HEK293 (cell line): Measurements from ENCODE around the gene SYNJ1.

ENCODE experiments used
- ZBTB20 ChIP-seq: fragments of 450-650 bp; formaldehyde crosslinking; IDR thresholded peaks from 2 replicates; pipeline ENCODE4 v1.5.1; 2016; ENCODE audit warnings: missing biosample characterization, missing genetic modification characterization
- ZNF311 ChIP-seq: fragments of 450-650 bp; formaldehyde crosslinking; IDR thresholded peaks from 2 replicates; pipeline ENCODE4 v1.5.1; 2017; ENCODE audit warnings: missing biosample characterization, missing genetic modification characterization, borderline replicate concordance
- ZNF404 ChIP-seq: fragments of 450-650 bp; formaldehyde crosslinking; IDR thresholded peaks from 2 replicates; pipeline ENCODE4 v1.5.1; 2017; ENCODE audit warnings: missing biosample characterization, missing genetic modification characterization
- ZNF530 ChIP-seq: fragments of 450-650 bp; formaldehyde crosslinking; IDR thresholded peaks from 2 replicates; pipeline ENCODE4 v1.5.1; 2016; ENCODE audit warnings: low read depth, missing biosample characterization, missing genetic modification characterization
- TF ChIP-seq, protein P1 (sequence below): fragments of 450-650 bp; formaldehyde crosslinking; IDR thresholded peaks from 2 replicates; pipeline ENCODE4 v1.5.1; 2016; ENCODE audit warnings: missing biosample characterization, missing genetic modification characterization
- TF ChIP-seq, protein P2 (sequence below): fragments of 450-650 bp; formaldehyde crosslinking; IDR thresholded peaks from 2 replicates; pipeline ENCODE4 v1.5.1; 2017; ENCODE audit warnings: missing biosample characterization, missing genetic modification characterization

DNA sequence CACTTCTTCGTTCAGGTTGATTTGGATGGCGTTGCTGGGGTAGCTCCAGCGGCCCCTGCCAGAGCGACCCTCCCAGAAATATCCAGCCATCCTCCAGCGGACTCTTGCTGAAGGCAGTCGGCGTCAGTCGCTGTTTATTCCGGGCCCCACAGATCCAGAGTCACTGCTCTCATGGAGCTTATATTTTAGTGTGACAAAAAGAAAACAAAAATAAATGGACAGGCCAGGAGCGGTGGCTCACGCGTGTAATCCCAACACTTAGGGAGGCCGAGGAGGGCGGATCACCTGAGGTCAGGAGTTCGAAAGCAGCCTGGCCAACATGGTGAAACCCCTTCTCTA, 114.8 kb downstream of the SYNJ1 start:
- no peak for TF ChIP-seq ZBTB20 (tag by site-specific recombination)
- TF ChIP-seq, protein P1, sequence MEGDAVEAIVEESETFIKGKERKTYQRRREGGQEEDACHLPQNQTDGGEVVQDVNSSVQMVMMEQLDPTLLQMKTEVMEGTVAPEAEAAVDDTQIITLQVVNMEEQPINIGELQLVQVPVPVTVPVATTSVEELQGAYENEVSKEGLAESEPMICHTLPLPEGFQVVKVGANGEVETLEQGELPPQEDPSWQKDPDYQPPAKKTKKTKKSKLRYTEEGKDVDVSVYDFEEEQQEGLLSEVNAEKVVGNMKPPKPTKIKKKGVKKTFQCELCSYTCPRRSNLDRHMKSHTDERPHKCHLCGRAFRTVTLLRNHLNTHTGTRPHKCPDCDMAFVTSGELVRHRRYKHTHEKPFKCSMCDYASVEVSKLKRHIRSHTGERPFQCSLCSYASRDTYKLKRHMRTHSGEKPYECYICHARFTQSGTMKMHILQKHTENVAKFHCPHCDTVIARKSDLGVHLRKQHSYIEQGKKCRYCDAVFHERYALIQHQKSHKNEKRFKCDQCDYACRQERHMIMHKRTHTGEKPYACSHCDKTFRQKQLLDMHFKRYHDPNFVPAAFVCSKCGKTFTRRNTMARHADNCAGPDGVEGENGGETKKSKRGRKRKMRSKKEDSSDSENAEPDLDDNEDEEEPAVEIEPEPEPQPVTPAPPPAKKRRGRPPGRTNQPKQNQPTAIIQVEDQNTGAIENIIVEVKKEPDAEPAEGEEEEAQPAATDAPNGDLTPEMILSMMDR (tag by site-specific recombination), result no peak
- no peak for TF ChIP-seq ZNF530 (tag by site-specific recombination)
- TF ChIP-seq, protein P2, sequence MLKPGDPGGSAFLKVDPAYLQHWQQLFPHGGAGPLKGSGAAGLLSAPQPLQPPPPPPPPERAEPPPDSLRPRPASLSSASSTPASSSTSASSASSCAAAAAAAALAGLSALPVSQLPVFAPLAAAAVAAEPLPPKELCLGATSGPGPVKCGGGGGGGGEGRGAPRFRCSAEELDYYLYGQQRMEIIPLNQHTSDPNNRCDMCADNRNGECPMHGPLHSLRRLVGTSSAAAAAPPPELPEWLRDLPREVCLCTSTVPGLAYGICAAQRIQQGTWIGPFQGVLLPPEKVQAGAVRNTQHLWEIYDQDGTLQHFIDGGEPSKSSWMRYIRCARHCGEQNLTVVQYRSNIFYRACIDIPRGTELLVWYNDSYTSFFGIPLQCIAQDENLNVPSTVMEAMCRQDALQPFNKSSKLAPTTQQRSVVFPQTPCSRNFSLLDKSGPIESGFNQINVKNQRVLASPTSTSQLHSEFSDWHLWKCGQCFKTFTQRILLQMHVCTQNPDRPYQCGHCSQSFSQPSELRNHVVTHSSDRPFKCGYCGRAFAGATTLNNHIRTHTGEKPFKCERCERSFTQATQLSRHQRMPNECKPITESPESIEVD (tag by site-specific recombination), result no peak
- TF ChIP-seq ZNF311 (tag by site-specific recombination), result no peak
- TF ChIP-seq ZNF404 (tag by site-specific recombination), result no peak
